Measurements from ENCODE around the gene PTGER1. TPM values are rescaled to one million over a fixed set of nuclear protein-coding genes. Genes with fewer than 3 reads are reported as not detected.
A peak's percentile ranks its signal among the peaks of the same experiment; 100 is the strongest.

The PTGER1 gene
- total and polyA plus RNA-seq, 2 of the 8 experiments (the other 6 are each of a cell fraction or from before 2014, with no cell fraction given): 0.20 to 0.41 TPM

GRCh38 chr19:14475251-14476073 is at the start of gene PTGER1 (continued):
- TF ChIP-seq RAD21 (IDR thresholded peaks at IDR 0.05 in 1 of 2, conservative IDR thresholded peaks at IDR 0.05 in 1 of 2; ENCODE audit: low read depth in 2 of 2, low read length in 2 of 2): peak in 1 of 2 experiments; percentile 26; a peak in 1 of 4 replicates
